BLaER1 treated with 17β-estradiol and CSF1 and Interleukin-3, amounts not matched to agents 10 nM and 100 nM (cell line): ENCODE measurements around the gene ELMO1.
"Not testable (repeated sequence)": the region's sequence is repeated elsewhere in the genome, so short reads cannot be mapped to it uniquely, and the experiment has no call there.

Source experiments
- H3K27ac ChIP-seq, 11 experiments: shearing (Covaris generic); formaldehyde crosslinking; 2 replicates each; pipeline ENCODE4 v1.8.1; 2022
- H3K27me3 ChIP-seq, 11 experiments: shearing (Covaris generic); formaldehyde crosslinking; 2 replicates each; pipeline ENCODE4 v1.8.1; 2022
- H3K36me3 ChIP-seq, 11 experiments: shearing (Covaris generic); formaldehyde crosslinking; 2 replicates each; pipeline ENCODE4 v1.8.1; 2022
- H3K4me1 ChIP-seq, 10 experiments: shearing (Covaris generic); formaldehyde crosslinking; 2 replicates each; pipeline ENCODE4 v1.8.1; 2022
- H3K4me2 ChIP-seq, 11 experiments: shearing (Covaris generic); formaldehyde crosslinking; 2 replicates each; pipeline ENCODE4 v1.8.1; 2022
- H3K4me3 ChIP-seq, 10 experiments: shearing (Covaris generic); formaldehyde crosslinking; 2 replicates each; pipeline ENCODE4 v1.8.1; 2022
- H3K9ac ChIP-seq, 11 experiments: shearing (Covaris generic); formaldehyde crosslinking; 2 replicates each; pipeline ENCODE4 v1.8.1; 2022
- H3K9me3 ChIP-seq, 11 experiments: shearing (Covaris generic); formaldehyde crosslinking; replicated peaks in 1 of 11; 2 replicates each; pipeline ENCODE4 v1.8.1; 2022
- H4K20me1 ChIP-seq, 11 experiments: shearing (Covaris generic); formaldehyde crosslinking; 2 replicates each; pipeline ENCODE4 v1.8.1; 2022
- Cebpa-rat ChIP-seq, 11 experiments: shearing (Covaris generic); IDR thresholded peaks; 2 replicates each; pipeline ENCODE4 v1.8.1; 2022

The ELMO1 gene

GRCh38 chr7:37144423-37144822 is 304.2 kb downstream of the ELMO1 start:
- Histone ChIP-seq H3K36me3 (peaks cover 7 to 25% (median 12%) of the 10 kb centered on the region in 11 experiments; a peak in 18 of 22 replicates), H3K9me3 (peaks cover 16 to 20% (median 19%) of the 10 kb centered on the region in 11 experiments), H4K20me1 (no peaks in the 10 kb centered on the region; a peak in 1 of 22 replicates), H3K27me3 (no peaks in the 10 kb centered on the region), H3K4me2 (no peak overlapping the region), H3K27ac (no peak overlapping the region), H3K9ac (no peak overlapping the region), H3K4me1 (no peaks in the 10 kb centered on the region), H3K4me3 (no peak overlapping the region)
- no peak for TF ChIP-seq Cebpa-rat (IDR thresholded peaks at IDR 0.05)

GRCh38 chr7:37142958-37143357 is 305.7 kb downstream of the ELMO1 start:
- H3K4me2 ChIP-seq: no peak overlapping the region
- TF ChIP-seq Cebpa-rat (IDR thresholded peaks at IDR 0.05): no peak
- no peaks in the 10 kb centered on the region for H3K27me3 ChIP-seq
- H3K4me3 ChIP-seq: no peak overlapping the region
- H3K27ac ChIP-seq: no peak overlapping the region
- peaks cover 10 to 31% (median 15%) of the 10 kb centered on the region in 11 experiments; a peak in 19 of 22 replicates for H3K36me3 ChIP-seq
- H3K9ac ChIP-seq: no peak overlapping the region
- no peaks in the 10 kb centered on the region for H3K4me1 ChIP-seq
- H3K9me3 ChIP-seq: peaks cover 24 to 34% (median 32%) of the 10 kb centered on the region in 11 experiments
- no peaks in the 10 kb centered on the region for H4K20me1 ChIP-seq

GRCh38 chr7:37141742-37142141 is 306.9 kb downstream of the ELMO1 start:
- Histone ChIP-seq H3K9ac (no peak overlapping the region), H3K4me3 (no peak overlapping the region), H3K36me3 (peaks cover 10 to 34% (median 15%) of the 10 kb centered on the region in 11 experiments; a peak in 19 of 22 replicates), H3K4me2 (no peak overlapping the region), H4K20me1 (no peaks in the 10 kb centered on the region), H3K9me3 (peaks cover 36 to 46% (median 43%) of the 10 kb centered on the region in 11 experiments), H3K27ac (no peak overlapping the region), H3K4me1 (no peaks in the 10 kb centered on the region), H3K27me3 (no peaks in the 10 kb centered on the region)
- no peak for TF ChIP-seq Cebpa-rat (IDR thresholded peaks at IDR 0.05)

- H3K27me3 ChIP-seq, H3K4me2 ChIP-seq, H3K9ac ChIP-seq, H3K27ac ChIP-seq, H4K20me1 ChIP-seq, H3K4me3 ChIP-seq: not testable (repeated sequence)
- Histone ChIP-seq H3K9me3 (peaks cover 16 to 38% (median 24%) of the 10 kb centered on the region in 11 experiments; a peak in 21 of 22 replicates), H3K4me1 (peaks cover 0 to 17% (median 10%) of the 10 kb centered on the region in 10 experiments; a peak in 15 of 20 replicates), H3K36me3 (peaks cover 35 to 79% (median 51%) of the 10 kb centered on the region in 11 experiments)
Observed at GRCh38 chr7:37133902-37134301, 314.8 kb downstream of the ELMO1 start.

GRCh38 chr7:37131855-37132254 is 316.8 kb downstream of the ELMO1 start:
- peaks cover 43 to 90% (median 58%) of the 10 kb centered on the region in 11 experiments for H3K36me3 ChIP-seq
- no peaks in the 10 kb centered on the region for H3K27me3 ChIP-seq
- TF ChIP-seq Cebpa-rat (IDR thresholded peaks at IDR 0.05): peak in 1 of 11 experiments; percentile 14; a peak in 1 of 22 replicates
- no peak overlapping the region for H3K9ac ChIP-seq
- no peak overlapping the region for H3K27ac ChIP-seq
- H3K4me3 ChIP-seq: no peak overlapping the region
- peaks cover under 1 to 19% (median 7%) of the 10 kb centered on the region in 11 experiments; a peak in 11 of 22 replicates for H3K9me3 ChIP-seq
- H4K20me1 ChIP-seq: no peaks in the 10 kb centered on the region; a peak in 2 of 22 replicates
- H3K4me2 ChIP-seq: peak overlapping the region in 8 of 11 experiments; percentile 31 to 77 (median 54); a peak in 16 of 22 replicates
- H3K4me1 ChIP-seq: peaks cover 0 to 17% (median 10%) of the 10 kb centered on the region in 10 experiments; a peak in 15 of 20 replicates

- Histone ChIP-seq H3K4me2 (no peak overlapping the region), H3K36me3 (peaks cover 34 to 70% (median 53%) of the 10 kb centered on the region in 11 experiments), H3K9ac (no peak overlapping the region), H3K9me3 (peaks cover 3 to 12% (median 7%) of the 10 kb centered on the region in 11 experiments; a peak in 12 of 22 replicates), H4K20me1 (no peaks in the 10 kb centered on the region; a peak in 2 of 22 replicates), H3K27ac (no peak overlapping the region), H3K27me3 (no peaks in the 10 kb centered on the region), H3K4me3 (no peak overlapping the region), H3K4me1 (peaks cover 0 to 17% (median 10%) of the 10 kb centered on the region in 10 experiments; a peak in 15 of 20 replicates)
- no peak for TF ChIP-seq Cebpa-rat (IDR thresholded peaks at IDR 0.05)
Observed at GRCh38 chr7:37129035-37129425, 319.6 kb downstream of the ELMO1 start.

GRCh38 chr7:37128327-37129034 is 320.2 kb downstream of the ELMO1 start:
- Histone ChIP-seq H3K9ac (no peak overlapping the region), H3K27ac (no peak overlapping the region), H3K9me3 (peaks cover 3 to 12% (median 7%) of the 10 kb centered on the region in 11 experiments; a peak in 12 of 22 replicates), H3K36me3 (peaks cover 31 to 64% (median 49%) of the 10 kb centered on the region in 11 experiments), H3K27me3 (no peaks in the 10 kb centered on the region), H4K20me1 (no peaks in the 10 kb centered on the region; a peak in 2 of 22 replicates), H3K4me1 (peaks cover 0 to 17% (median 10%) of the 10 kb centered on the region in 10 experiments; a peak in 15 of 20 replicates), H3K4me3 (no peak overlapping the region), H3K4me2 (no peak overlapping the region)
- no peak for TF ChIP-seq Cebpa-rat (IDR thresholded peaks at IDR 0.05)

- Histone ChIP-seq H3K4me1 (no peaks in the 10 kb centered on the region), H3K9ac (no peak overlapping the region), H3K27ac (no peak overlapping the region), H3K4me3 (no peak overlapping the region), H3K4me2 (no peak overlapping the region), H3K9me3 (peaks cover 0 to 12% (median 8%) of the 10 kb centered on the region in 11 experiments; a peak in 15 of 22 replicates), H3K36me3 (peaks cover 0 to 27% (median 6%) of the 10 kb centered on the region in 11 experiments; a peak in 6 of 22 replicates), H4K20me1 (peaks cover 0 to 14% (median 0%) of the 10 kb centered on the region in 11 experiments; a peak in 1 of 22 replicates), H3K27me3 (no peaks in the 10 kb centered on the region)
- no peak for TF ChIP-seq Cebpa-rat (IDR thresholded peaks at IDR 0.05)
Observed at GRCh38 chr7:37119296-37119860, 329.3 kb downstream of the ELMO1 start.

- H3K9ac ChIP-seq: no peak overlapping the region
- peaks cover 0 to 12% (median 8%) of the 10 kb centered on the region in 11 experiments; a peak in 15 of 22 replicates for H3K9me3 ChIP-seq
- H3K4me3 ChIP-seq: no peak overlapping the region
- H3K4me1 ChIP-seq: peaks cover 0 to 5% (median 0%) of the 10 kb centered on the region in 10 experiments; a peak in 6 of 20 replicates
- no peak overlapping the region for H3K4me2 ChIP-seq
- H3K27ac ChIP-seq: no peak overlapping the region
- TF ChIP-seq Cebpa-rat (IDR thresholded peaks at IDR 0.05): no peak
- H3K27me3 ChIP-seq: no peaks in the 10 kb centered on the region
- H3K36me3 ChIP-seq: peaks cover 3 to 40% (median 9%) of the 10 kb centered on the region in 11 experiments; a peak in 11 of 22 replicates
- peaks cover 0 to 14% (median 0%) of the 10 kb centered on the region in 11 experiments; a peak in 1 of 22 replicates for H4K20me1 ChIP-seq
Observed at GRCh38 chr7:37118004-37118403, 330.7 kb downstream of the ELMO1 start.
